Psoas muscle (tissue), 8 donors: ENCODE data around the gene PPARG. TPM values are rescaled to one million over a fixed set of nuclear protein-coding genes. Genes with fewer than 3 reads are reported as not detected.

ENCODE experiments used
- ATAC-seq, 4 donors: fragments of 200-7000 bp; cut with Tn5 transposase; one replicate each; pipeline ENCODE4 v1.9.1; 2020; ENCODE audit warnings: moderate library complexity in 3 of 4, mild to moderate bottlenecking in 2 of 4
- DNase-seq, 2 donors: peaks; one replicate each; pipeline ENCODE4 v3.0.0-alpha.2; 2020
- H3K27ac ChIP-seq: fragments of 200-600 bp; one replicate; pipeline ENCODE4 v1.8.0; 2022
- H3K27me3 ChIP-seq, 3 donors: fragments of 200-600 bp in 1 of 3; one replicate each; pipeline versions ENCODE4 v1.6.1 to v1.8.0; 2013 to 2022; ENCODE audit warnings: low read length in 2 of 3, mild to moderate bottlenecking in 2 of 3, moderate library complexity in 1 of 3; ENCODE audit not compliant: insufficient read depth in 3 of 3
- H3K36me3 ChIP-seq, 2 donors: fragments of 200-600 bp in 1 of 2; one replicate each; pipeline versions ENCODE4 v1.6.1 to v1.8.0; 2013 to 2022; ENCODE audit warnings: low read depth in 1 of 2, mild to moderate bottlenecking in 1 of 2, moderate library complexity in 1 of 2; ENCODE audit not compliant: insufficient read depth in 1 of 2
- H3K4me1 ChIP-seq: fragments of 200-600 bp; one replicate; pipeline ENCODE4 v1.8.0; 2022
- H3K4me3 ChIP-seq: fragments of 200-600 bp; one replicate; pipeline ENCODE4 v1.8.0; 2022; ENCODE audit warnings: mild to moderate bottlenecking
- H3K9me3 ChIP-seq: fragments of 200-600 bp; one replicate; pipeline ENCODE4 v1.8.0; 2022
- WGBS, 3 donors: extraction: QIAGEN DNeasy Blood & Tissue Kit; methylation state at CpG; one replicate each; pipeline versions ENCODE4 v1.1.6 to v1.1.7; 2013; 5-methylcytosine and 5-hydroxymethylcytosine counted together
- intact Hi-C, 2 donors: fragments of 100-400 bp; cut with DNase I; formaldehyde crosslinking; loops; one replicate each; pipeline versions ENCODE4 v1.11.0 to v1.14.2; 2022
- polyA plus RNA-seq, 3 donors: library from polyadenylated mRNA; stranded (reverse); fragments of 200-250 nt; gene quantifications; one replicate each; pipeline ENCODE4 v1.2.3, GENCODE V29; 2013
- total RNA-seq, 4 donors: library from RNA; stranded (reverse); fragmentation: NEBNext Ultra II Directional in 2 of 4; extraction: Animal tissue kit (Norgen Biotek cat#: 25700) in 2 of 4; gene quantifications; one replicate each; pipeline versions ENCODE4 v1.2.1 to v1.2.4, GENCODE V29; 2021 to 2023
- TF ChIP-seq, protein P1 (sequence below): fragments of 200-600 bp; IDR thresholded peaks from one replicate; pipeline ENCODE4 v1.8.0; 2022; ENCODE audit warnings: antibody characterized with exemption
- donor health status: healthy with polysubstance abuse.
- donor health status: DM: no; HTN: no; CAD: no; lungs with moderate emphysema.
- donor health status: Bipolar disorder and iron deficiency.
- donor health status: healthy.
- donor health status: DM: yes; HTN: yes; CAD: no.
- donor health status: DM: no; HTN: no; CAD: no.
- donor health status: DM: no; HTN: no; CAD: no.
- donor health status: DM: yes; HTN: yes; CAD: no.

The PPARG gene
- total and polyA plus RNA-seq, 7 donors, result 3.1 to 6.8 (median 4.3) TPM

DNA sequence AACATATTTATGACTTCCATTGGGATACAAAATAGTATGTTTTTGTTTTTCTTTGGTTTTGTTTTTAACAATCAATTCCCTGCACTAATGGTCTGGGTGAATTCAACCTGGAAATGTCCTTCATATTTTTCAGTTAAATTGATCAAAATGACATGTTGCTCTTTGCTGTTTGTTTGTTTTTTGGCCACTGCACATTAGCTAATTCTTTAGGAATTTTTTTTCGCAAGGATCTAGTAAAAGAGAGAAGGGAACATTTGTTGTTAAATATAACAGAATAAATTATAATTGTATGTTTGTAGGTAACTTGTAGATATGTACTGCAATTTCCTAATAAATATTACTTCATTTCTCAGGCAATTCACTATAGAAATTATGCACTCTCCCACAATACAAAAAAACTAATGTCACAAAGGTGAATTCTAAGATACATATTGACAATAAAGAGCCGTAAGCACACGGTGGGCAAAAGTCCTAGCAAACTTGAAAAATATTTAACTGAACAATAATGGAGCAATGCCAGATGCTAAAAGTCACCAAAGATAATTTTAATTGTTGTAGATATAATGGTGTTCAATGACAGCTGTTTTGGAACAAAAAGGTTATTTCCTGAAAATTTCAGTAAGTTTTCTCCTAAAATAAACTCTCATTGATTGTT lies 21.4 kb upstream of the PPARG start:
- H3K27me3 ChIP-seq, result no peaks in the 10 kb centered on the region
- H3K4me3 ChIP-seq, result no peak overlapping the region
- no peaks in the 10 kb centered on the region for H3K9me3 ChIP-seq
- TF ChIP-seq, protein P1, sequence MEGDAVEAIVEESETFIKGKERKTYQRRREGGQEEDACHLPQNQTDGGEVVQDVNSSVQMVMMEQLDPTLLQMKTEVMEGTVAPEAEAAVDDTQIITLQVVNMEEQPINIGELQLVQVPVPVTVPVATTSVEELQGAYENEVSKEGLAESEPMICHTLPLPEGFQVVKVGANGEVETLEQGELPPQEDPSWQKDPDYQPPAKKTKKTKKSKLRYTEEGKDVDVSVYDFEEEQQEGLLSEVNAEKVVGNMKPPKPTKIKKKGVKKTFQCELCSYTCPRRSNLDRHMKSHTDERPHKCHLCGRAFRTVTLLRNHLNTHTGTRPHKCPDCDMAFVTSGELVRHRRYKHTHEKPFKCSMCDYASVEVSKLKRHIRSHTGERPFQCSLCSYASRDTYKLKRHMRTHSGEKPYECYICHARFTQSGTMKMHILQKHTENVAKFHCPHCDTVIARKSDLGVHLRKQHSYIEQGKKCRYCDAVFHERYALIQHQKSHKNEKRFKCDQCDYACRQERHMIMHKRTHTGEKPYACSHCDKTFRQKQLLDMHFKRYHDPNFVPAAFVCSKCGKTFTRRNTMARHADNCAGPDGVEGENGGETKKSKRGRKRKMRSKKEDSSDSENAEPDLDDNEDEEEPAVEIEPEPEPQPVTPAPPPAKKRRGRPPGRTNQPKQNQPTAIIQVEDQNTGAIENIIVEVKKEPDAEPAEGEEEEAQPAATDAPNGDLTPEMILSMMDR, result no peak
- no peaks in the 10 kb centered on the region for H3K36me3 ChIP-seq
- DNase-seq (no peak), ATAC-seq (no peak)
- 49 to 55% (median 55%) methylated on average over 3 of the region's 3 CpGs for WGBS, 3 donors
- intact Hi-C loops, result no loop called here
- H3K4me1 ChIP-seq, result no peaks in the 10 kb centered on the region
- no peak overlapping the region for H3K27ac ChIP-seq

- no peak for DNase-seq
- H3K27me3 ChIP-seq, result no peaks in the 10 kb centered on the region
- no peaks in the 10 kb centered on the region for H3K4me1 ChIP-seq
- H3K27ac ChIP-seq, result no peak overlapping the region
- TF ChIP-seq, protein P1, result no peak
- intact Hi-C loops, result no loop called here
- H3K36me3 ChIP-seq, result no peaks in the 10 kb centered on the region
- no peak for ATAC-seq
- H3K9me3 ChIP-seq, result no peaks in the 10 kb centered on the region
- H3K4me3 ChIP-seq, result no peak overlapping the region
- WGBS, 3 donors, result 58 to 63% (median 60%) methylated on average over 3 of the region's 3 CpGs
Observed at GRCh38 chr3:12268049-12268735, 20.7 kb upstream of the PPARG start.

- ATAC-seq (no peak), DNase-seq (no peak)
- H3K27ac ChIP-seq, result no peak overlapping the region
- H3K4me3 ChIP-seq, result no peak overlapping the region
- 79 to 88% (median 79%) methylated on average over 5 of the region's 5 CpGs for WGBS, 3 donors
- H3K27me3 ChIP-seq, result no peaks in the 10 kb centered on the region
- H3K36me3 ChIP-seq, result no peaks in the 10 kb centered on the region
- TF ChIP-seq, protein P1, result no peak
- intact Hi-C loops, result no loop called here
- H3K4me1 ChIP-seq, result no peaks in the 10 kb centered on the region
- no peaks in the 10 kb centered on the region for H3K9me3 ChIP-seq
Observed at GRCh38 chr3:12270976-12271375, 17.9 kb upstream of the PPARG start.

GRCh38 chr3:12273045-12273695 lies 15.7 kb upstream of the PPARG start:
- TF ChIP-seq, protein P1, result no peak
- no peak overlapping the region for H3K4me3 ChIP-seq
- 41 to 56% (median 44%) methylated on average over 2 of the region's 2 CpGs for WGBS, 3 donors
- no peak for DNase-seq
- no peaks in the 10 kb centered on the region for H3K9me3 ChIP-seq
- intact Hi-C loops, result no loop called here
- H3K27ac ChIP-seq, result no peak overlapping the region
- H3K4me1 ChIP-seq, result no peaks in the 10 kb centered on the region
- no peaks in the 10 kb centered on the region for H3K36me3 ChIP-seq
- no peaks in the 10 kb centered on the region for H3K27me3 ChIP-seq
- ATAC-seq, result no peak
